ENCODE data around the gene HAUS7. TPM values are rescaled to one million over a fixed set of nuclear protein-coding genes. Genes with fewer than 3 reads are reported as not detected.

HAUS7 gene
- total RNA-seq (10 to 100 TPM; 11.3 to 31.6 TPM), polyA plus RNA-seq (10 to 100 TPM; 24.4 to 42.9 TPM)
- long read RNA-seq, donor 1, partial matches to known transcripts: 328 of 333 reads
- long read RNA-seq, donor 1, other reads (novel, unspliced or antisense): 0 of 333 reads
- long read RNA-seq, donor 2, partial matches to known transcripts: 0 of 1 reads
- long read RNA-seq, donor 2, other reads (novel, unspliced or antisense): 0 of 1 reads
- long read RNA-seq, donor 3, partial matches to known transcripts: 193 of 217 reads
- long read RNA-seq, donor 3, other reads (novel, unspliced or antisense): 21 of 217 reads
- long read RNA-seq, donor 4, partial matches to known transcripts: 105 of 130 reads
- long read RNA-seq, donor 4, other reads (novel, unspliced or antisense): 20 of 130 reads
- long read RNA-seq, donor 5, transcript HAUS7-202 (10 exons, 1,363 nt): major isoform, 5 of 140 reads
- long read RNA-seq, donor 5, partial matches to known transcripts: 129 of 140 reads
- long read RNA-seq, donor 5, other reads (novel, unspliced or antisense): 6 of 140 reads

DNA sequence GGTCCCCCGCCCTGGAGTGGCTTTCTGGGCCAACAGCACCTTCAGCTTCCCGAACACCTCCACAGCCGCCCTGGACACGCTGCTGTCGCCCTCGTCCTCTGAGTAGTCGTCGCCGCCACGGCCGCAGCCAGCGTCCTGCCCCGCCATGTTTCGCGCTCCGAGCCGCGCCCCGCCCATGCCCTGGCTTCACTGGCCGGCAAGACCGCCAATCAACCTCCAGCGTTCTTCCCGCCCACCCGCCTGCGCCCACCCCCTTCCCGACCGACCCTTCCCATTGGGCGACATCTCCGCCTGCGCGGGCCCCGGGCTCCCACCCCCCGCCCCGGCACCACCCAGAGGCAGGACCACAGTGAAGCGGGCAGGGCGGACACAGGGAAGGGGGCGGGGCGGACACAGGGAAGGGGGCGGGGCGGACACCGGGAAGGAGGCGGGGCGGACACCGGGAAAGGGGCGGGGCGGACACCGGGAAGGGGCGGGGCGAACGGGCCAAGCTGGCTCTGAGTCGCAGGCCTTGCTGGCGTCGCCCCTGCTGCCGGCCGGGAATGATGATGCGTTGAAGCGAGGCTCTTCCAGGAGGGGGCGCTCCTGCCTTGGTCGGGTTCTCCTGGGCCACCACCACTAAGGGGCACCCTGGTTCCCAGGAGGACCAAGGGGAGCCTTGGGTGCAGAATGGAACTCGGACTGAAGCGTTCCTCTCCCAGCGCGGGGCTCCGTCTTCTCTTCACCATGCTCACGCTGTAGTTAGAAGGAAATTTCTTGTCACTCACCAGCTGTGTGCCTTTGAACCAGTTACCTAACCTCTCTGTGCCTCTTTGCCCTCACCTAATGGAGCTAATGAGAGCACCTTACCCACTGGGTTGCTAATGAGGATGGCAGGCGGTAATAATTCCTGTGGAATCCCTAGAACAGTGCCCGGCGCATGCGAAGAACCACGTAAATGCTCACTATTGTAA is at the start of gene HAUS7:
Gene HAUS7 (minus strand): TSS at position 166 of the 953 bp plus-strand sequence. CDS start 19 bp downstream, at position 147.
- DNase-seq (peak; percentile 90 to 96 (median 94)), ATAC-seq (ENCODE audit: insufficient read depth, low FRiP score) (peak; percentile 88)
- TF ChIP-seq CTCF (IDR thresholded peaks at IDR 0.05; ENCODE audit: control extremely low read depth, extremely low read depth): peak; percentile 75
- Histone ChIP-seq H3K27ac (ENCODE audit: low read depth in 1 of 2, low read length in 1 of 2) (peak within 1 kb of the TSS; percentile 66 to 71), H3K27me3 (ENCODE audit: control insufficient read depth in 3 of 3, insufficient read depth in 3 of 3, low read length in 2 of 3) (no peaks in the 10 kb centered on the region), H3K4me3 (peak within 1 kb of the TSS; percentile 55), H3K9ac (ENCODE audit: insufficient read depth in 1 of 2, low read length in 2 of 2) (no peak within 1 kb of the TSS), H3K9me3 (ENCODE audit: control insufficient read depth in 4 of 4, insufficient read depth in 3 of 4, low read length in 3 of 4) (peaks cover 0 to 2% (median under 1%) of the 10 kb centered on the region in 4 donors), H3K4me1 (ENCODE audit: control insufficient read depth in 5 of 5, insufficient read depth in 5 of 5, low read length in 5 of 5) (peaks cover 0 to 15% (median 0%) of the 10 kb centered on the region in 5 donors), H3K36me3 (ENCODE audit: control insufficient read depth in 4 of 4, insufficient read depth in 4 of 4, low read length in 4 of 4) (peaks cover 0 to 3% (median 0%) of the 10 kb centered on the region in 4 donors)
- WGBS, 2 donors: 24 to 31% methylated on average over 19 to 70 of the region's 70 CpGs

DNA sequence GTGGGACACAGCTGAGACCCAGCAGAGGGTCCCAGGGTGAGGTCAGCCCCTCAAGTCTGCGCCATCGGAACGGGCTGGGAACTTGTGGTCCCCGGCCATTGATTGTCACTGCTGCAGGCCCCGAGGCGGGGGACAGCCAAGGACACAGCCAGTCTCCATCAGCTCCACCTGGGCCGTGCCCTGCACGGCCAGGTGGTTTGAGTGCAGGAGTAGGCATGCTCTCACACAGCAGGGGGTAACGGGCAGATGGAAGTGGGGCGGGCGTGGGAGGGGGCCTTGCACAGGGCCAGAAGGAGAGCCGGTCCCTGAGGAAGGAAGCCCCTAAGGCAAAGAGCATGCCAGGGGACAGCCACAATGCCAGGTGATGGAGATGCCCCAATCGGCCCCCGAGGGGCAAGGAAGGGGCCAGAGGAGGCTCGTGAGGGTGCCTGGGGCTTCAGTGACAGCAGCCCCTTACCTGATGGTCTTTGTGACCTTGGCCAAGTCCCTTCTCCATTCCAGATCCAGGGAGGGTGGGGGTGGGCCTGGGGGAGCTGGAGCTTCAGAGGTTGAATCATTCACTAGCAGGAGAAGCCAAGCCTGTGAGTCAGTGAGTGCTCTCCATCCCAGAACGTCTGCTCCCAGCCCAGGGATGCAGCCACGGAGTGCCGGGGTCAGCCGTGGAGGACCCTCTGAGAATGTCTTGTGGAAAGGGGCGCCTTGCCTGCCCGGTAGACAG is 49.4 kb upstream of the HAUS7 start:
- H3K36me3 ChIP-seq (ENCODE audit: control insufficient read depth in 4 of 4, insufficient read depth in 4 of 4, low read length in 4 of 4): no peaks in the 10 kb centered on the region
- H3K4me1 ChIP-seq (ENCODE audit: control insufficient read depth in 5 of 5, insufficient read depth in 5 of 5, low read length in 5 of 5): no peaks in the 10 kb centered on the region
- H3K4me3 ChIP-seq: no peak overlapping the region
- WGBS, 2 donors: 71 to 87% methylated on average over 18 to 21 of the region's 21 CpGs
- no peak for TF ChIP-seq CTCF (IDR thresholded peaks at IDR 0.05; ENCODE audit: control extremely low read depth, extremely low read depth)
- DNase-seq: no peak
- H3K27me3 ChIP-seq (ENCODE audit: control insufficient read depth in 3 of 3, insufficient read depth in 3 of 3, low read length in 2 of 3): peaks cover 6 to 35% (median 24%) of the 10 kb centered on the region in 3 donors
- peaks cover 0 to 5% (median 0%) of the 10 kb centered on the region in 4 donors for H3K9me3 ChIP-seq (ENCODE audit: control insufficient read depth in 4 of 4, insufficient read depth in 3 of 4, low read length in 3 of 4)
- no peak for ATAC-seq (ENCODE audit: insufficient read depth, low FRiP score)
- H3K9ac ChIP-seq (ENCODE audit: insufficient read depth in 1 of 2, low read length in 2 of 2): no peak overlapping the region
- H3K27ac ChIP-seq (ENCODE audit: low read depth in 1 of 2, low read length in 1 of 2): no peak overlapping the region

- DNase-seq: no peak
- ATAC-seq (ENCODE audit: insufficient read depth, low FRiP score): no peak
- 11 to 34% methylated on average over 16 to 70 of the region's 70 CpGs for WGBS, 2 donors
Observed at GRCh38 chrX:153517946-153518834, 47.8 kb upstream of the HAUS7 start.

More at GRCh38 chrX:153517946-153518834, 47.8 kb upstream of the HAUS7 start:
- no peaks in the 10 kb centered on the region for H3K36me3 ChIP-seq (ENCODE audit: control insufficient read depth in 4 of 4, insufficient read depth in 4 of 4, low read length in 4 of 4)
- H3K4me1 ChIP-seq (ENCODE audit: control insufficient read depth in 5 of 5, insufficient read depth in 5 of 5, low read length in 5 of 5): no peaks in the 10 kb centered on the region
- H3K9me3 ChIP-seq (ENCODE audit: control insufficient read depth in 4 of 4, insufficient read depth in 3 of 4, low read length in 3 of 4): peaks cover 0 to 5% (median 0%) of the 10 kb centered on the region in 4 donors
- H3K27ac ChIP-seq (ENCODE audit: low read depth in 1 of 2, low read length in 1 of 2): no peak overlapping the region
- no peak overlapping the region for H3K4me3 ChIP-seq
- H3K9ac ChIP-seq (ENCODE audit: insufficient read depth in 1 of 2, low read length in 2 of 2): no peak overlapping the region
- TF ChIP-seq CTCF (IDR thresholded peaks at IDR 0.05; ENCODE audit: control extremely low read depth, extremely low read depth): no peak
- peaks cover 6 to 35% (median 21%) of the 10 kb centered on the region in 3 donors for H3K27me3 ChIP-seq (ENCODE audit: control insufficient read depth in 3 of 3, insufficient read depth in 3 of 3, low read length in 2 of 3)

Measured in lung (tissue), 16 donors.